HG02588 (cell line): ENCODE measurements around the gene STX1A.
"Not testable (repeated sequence)": the region's sequence is repeated elsewhere in the genome, so short reads cannot be mapped to it uniquely, and the experiment has no call there.

ENCODE experiments used
- ATAC-seq: cut with Tn5 transposase; IDR thresholded peaks from one replicate; pipeline ENCODE4 v1.9.1; 2021; ENCODE audit warnings: mild to moderate bottlenecking, moderate library complexity; ENCODE audit not compliant: unreplicated experiment

STX1A gene

DNA sequence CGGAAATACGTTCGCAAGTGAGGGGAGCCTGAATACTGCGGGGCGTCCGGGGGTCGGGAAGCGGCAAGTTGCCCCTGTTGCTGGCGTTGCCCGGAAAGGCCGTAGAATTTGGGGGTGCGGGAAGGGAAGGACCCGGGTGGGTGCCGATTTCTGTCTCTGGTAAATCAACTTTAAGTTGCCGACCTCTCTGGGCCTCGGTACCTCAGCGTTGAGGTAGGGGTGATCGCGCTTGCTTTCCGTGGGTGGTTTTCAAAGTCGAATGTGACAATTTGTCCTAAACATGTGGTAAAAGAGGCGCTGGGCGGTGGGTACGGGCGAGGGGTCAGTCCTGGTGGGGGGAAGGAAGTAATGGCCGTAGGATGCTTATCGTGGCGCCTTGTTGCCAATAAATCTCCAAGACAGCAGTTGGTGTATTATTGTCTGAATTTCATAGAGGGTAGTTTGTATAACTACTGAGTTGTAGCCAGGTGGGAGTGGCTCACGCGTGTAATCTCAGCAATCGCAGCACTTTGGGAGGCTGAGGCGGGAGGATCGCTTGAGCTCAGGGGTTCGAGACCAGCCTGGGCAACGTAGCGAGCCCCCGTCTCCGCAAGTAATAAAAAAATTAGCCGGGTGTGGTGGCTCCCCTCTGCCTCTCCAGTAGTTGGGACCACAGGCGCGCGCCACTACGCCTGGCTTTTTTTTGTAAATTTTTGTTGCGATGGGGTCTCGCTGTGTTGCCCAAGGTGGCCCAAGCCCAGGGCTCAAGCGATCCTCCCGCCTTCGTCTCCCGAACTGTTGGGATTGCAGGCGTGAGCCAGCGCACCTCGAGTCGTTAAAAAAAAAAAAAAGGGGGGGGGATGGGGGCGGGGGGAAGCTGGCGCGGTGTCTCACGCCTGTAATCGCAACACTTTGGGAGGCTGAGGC is 35.4 kb downstream of the STX1A start:
- no peak for ATAC-seq

DNA sequence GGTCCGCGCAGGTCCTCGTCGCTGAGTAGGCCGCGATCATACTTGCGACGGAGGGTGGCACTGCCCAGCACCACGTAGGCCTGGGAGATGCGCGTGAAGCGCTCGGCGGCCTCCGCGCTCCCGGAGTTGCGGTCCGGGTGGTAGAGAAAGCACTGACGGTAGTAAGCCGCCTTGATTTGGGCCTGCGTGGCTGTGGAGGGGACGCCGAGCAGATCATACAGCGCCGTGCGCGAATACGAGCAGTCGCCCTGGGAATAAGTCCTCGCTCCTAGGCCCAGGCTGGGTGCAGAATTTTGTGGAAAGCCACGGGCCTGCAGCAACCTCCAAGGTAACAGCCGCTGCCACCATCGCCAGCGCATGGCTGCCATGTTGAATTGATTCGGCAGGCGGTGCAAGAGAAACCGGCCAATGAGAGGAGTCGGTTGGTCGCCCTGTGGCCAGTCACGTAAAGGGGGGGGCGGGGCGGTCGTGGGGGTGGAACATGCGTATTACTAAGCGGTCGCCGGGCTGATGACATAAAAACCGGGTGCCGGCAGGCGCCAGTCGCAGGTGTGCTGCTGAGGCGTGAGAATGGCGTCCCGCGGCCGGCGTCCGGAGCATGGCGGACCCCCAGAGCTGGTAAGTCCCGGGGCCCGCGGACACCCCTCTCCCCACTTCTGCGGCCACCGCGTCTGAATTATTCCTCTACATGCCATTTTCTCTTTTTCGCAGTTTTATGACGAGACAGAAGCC is 36.2 kb downstream of the STX1A start, which contains the start of the genes BUD23 and DNAJC30:
Gene BUD23, plus strand, starts transcription at position 542 of the 732 bp plus-strand sequence. Its CDS starts 29 bp downstream, at position 571.
Gene DNAJC30, minus strand, starts transcription at position 398 of the 732 bp plus-strand sequence. Its CDS starts 30 bp downstream, at position 368.
- ATAC-seq = peak; percentile 88

DNA sequence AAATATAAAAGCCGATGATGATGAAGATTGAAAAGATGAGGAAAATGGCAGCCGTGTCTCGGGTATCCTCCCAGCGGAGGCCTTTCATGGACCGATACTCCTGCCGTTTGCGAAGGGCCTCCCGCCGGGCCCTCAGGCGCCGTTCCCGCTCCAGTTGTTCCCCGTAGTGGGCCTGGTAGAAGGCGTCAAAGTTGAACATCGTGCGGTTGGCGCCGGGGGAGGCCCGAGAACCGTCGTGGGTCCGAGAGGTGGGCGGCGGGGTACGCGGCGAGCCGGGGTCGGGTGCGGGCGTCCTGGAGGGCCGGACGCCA is 36.8 kb downstream of the STX1A start:
- no peak for ATAC-seq

DNA sequence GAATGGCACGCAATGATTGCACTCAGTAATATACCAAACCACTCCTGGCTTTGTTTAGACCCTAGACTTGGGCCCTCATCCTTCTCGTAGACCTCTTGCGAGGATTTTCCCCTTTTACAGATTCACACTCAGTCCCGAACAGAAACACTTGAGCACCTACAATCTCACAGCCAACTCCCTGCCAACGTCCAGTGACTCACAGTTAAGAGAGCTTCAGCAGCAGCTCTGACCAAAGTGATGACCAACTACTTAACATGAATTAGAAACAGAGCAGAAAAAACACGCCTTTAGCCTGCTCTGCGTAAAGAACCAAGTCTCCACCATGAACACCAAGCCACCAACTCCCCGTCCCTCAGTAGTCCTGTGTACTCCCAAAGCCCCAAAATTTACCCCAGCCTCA is 38.4 kb downstream of the STX1A start:
- no peak for ATAC-seq

DNA sequence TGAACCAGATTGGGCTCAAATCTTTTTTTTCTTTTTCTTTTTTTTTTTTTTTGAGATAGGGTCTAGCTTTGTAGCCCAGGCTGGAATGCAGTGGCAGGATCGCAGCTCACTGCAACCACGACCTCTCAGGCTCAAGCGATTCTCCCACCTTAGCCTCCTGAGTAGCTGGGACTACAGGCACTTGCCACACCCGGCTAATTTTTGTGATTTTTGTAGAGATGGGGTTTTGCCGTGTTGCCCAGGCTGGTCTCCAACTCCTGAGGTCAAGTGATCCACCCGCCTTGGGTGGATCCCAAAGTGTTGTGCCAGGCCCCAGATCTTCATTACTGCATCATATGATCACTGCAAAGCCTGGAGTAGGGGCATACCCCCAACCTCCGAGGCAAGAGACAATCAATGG is 39.0 kb downstream of the STX1A start:
- no peak for ATAC-seq

DNA sequence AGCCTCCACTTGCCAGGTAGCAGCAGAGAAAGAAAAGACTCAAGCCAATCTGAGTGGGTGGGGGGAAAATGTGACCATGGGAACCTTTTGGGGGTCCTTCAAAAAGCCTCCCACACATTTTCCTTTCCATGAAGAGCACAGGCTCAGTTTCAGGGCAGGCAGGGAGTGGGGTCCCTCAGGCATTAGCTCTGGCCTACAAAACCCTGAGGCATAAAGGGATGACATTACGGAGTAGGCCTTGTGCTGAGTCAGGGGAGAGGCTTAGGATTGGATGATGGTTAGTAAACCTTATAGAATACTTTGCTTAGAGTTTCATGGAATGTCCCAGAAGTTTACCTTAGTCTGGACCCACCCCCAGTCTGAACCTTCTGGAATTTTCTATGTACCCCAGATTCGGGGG is 39.8 kb downstream of the STX1A start:
- ATAC-seq = no peak

DNA sequence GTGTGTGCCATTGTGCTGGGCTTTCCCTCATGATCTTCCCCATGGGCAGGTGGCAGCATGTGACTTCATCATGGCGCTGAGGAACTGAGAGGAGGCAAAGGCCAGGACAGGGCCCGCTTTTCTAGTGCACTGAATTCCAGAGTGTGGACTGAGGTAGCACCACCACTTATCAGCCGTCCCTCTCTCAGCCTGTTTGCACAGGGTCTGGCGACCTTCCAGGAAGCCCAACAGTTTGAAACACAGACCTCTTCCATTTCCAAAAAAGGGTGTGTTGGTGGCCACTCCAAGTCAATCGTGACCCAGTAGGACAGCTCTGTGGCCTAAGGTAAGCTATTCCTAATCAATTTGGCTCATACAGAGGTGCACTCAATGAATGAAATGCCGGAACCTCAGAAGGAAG is 40.6 kb downstream of the STX1A start:
- ATAC-seq = no peak

DNA sequence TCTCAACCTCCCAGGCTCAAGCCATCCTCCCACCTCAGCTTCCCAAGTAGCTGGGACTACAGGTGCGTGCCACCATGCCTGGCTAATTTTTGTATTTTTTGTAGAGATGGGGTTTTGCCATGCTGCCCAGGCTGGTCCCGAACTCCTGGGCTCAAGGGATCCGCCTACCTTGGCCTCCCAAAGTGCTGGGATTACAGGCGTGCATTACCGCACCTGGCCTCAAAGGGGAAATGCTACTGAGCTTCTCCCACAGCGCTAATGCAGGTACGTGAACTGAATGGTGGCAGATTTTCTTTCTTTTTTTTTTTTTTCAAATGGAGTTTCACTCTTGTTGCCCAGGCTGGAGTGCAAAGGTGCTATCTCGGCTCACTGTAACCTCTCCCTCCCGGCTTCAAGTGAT is 43.4 kb downstream of the STX1A start:
- not testable (repeated sequence) for ATAC-seq

DNA sequence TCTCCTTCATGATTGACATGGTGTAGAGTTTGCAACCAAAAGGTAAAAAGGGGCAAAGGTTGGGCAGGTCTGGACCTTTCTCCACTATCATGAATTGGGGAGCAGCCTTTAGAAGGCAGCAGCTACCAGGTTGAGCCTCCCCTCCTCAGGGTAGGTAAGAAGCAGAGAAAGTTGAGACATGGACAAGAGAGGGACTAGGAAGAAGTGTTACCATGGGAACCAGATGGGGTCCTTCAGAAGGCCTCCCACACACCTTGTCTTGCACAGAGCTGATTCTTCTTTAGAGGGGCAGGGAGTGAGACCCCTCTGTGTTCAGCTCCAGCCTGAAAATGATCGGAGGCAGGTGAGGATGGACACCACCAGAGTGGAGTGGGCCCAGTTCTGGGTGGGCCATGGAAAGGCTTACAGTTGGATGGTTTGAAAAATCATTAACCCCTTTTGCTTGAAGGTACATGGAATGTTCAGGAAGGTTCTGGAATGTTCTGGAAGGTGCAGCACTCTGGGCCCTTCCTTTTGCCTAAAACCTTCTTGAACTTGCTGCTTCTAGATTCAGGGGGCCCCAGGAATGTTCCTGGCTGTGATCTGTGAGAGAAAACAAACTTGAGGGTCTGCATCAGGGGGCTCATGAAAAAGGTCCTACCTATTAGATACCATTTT is 44.9 kb downstream of the STX1A start:
- no peak for ATAC-seq

DNA sequence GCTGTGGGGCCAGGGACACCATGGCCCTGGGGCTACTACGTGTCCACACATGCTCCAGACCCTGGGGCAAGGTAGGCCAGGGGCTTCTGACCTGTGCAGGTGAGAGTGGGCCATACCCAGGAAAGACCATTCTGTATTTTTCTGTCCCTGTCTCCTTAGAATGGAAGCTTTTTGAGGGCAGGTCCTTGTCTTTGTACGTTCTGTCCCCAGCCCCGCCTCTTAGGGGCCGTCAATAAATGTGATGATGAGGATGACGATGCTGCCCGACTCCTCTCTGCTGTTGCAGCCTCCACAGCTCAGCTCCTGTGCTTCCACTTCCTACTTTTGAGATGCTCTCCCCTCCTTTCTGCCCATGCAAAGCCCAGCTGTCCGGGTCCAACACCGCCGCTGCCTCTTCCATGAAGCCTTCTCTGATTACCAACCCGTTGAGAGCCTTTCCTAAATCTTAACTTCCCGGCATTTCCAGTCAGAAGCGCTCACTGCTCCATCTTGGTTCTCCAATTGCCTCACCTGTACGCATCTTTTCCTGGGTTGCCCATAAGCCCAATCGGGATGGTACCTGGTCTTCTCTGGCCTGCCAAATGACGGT is 47.5 kb downstream of the STX1A start:
- ATAC-seq = no peak

DNA sequence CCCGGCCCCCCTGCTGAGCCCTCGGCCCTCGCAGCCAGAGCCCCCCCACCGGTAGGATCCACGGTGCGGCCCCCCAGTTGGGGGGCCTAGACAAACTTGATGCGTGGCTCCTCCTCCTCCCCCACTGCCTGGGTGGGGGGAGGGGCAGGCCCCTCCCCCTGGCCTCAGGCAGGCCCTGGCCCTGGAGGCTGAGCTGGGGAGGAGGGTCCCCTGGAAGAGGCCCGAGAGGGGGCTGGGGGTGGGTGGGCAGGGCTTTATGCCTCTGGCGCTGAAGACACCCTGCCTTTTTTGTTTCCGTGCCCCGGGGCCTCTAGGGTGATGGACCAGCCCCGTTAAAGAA is 48.2 kb downstream of the STX1A start:
- ATAC-seq = no peak

DNA sequence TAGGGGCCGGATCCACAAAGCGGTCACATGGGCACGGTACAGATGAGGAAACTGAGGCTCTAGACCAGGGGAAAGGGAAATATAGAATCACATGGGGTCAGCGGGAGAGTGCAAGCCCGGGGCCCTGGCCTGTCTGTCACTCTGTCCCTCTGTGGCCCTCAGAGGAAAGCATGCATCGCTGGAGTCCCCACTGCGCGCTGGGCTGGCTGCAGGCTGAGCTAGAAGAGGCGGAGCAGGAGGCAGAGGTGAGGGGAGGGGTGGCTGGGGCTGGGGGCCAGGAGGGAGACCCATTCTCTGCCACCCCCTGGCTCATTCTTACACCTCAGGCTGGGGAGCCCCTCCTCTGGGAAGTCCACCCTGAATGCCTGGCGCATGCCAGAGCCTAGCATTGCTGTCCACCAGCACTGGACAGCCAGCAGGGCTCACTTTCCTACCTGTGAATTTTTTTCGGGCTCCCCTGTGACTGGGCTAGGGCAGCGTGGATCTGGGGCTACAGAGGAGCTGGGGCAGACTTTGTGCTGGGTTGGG is 49.5 kb downstream of the STX1A start:
- ATAC-seq = no peak

DNA sequence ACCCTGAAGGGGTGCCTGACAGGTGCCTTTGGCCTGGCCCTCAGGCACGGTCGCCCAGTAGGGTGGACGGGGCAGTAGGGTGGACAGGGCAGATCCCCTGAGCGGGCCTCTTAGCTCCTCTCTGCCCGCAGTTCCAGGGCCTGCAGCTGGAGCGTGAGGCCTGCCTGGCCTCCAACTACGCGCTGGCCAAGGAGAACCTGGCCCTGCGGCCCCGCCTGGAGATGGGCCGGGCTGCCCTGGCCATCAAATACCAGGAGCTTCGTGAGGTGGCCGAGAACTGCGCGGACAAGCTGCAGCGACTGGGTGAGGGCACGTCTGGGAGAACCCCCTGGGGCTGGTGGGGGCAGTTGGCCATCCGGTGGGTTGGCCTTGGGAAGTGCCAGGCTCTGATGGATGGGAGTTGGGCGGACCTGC is 50.2 kb downstream of the STX1A start:
- ATAC-seq = no peak

DNA sequence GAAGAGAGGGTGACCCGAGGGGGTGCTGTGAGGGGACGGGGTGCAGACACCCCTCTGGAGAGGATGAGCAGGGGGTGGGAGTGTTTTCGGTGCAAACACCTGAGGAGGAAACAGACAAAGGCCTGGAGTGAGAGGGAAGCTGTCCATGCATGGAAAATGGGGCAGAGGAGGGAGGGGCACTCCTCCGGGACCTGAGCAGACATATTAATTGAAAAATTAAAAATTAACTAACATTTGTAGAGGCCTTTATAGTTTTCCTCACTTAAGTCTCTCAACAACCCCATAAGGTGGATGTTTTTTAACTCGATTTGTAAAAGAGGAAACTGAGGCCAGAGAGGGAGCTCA is 50.6 kb downstream of the STX1A start:
- ATAC-seq = no peak

DNA sequence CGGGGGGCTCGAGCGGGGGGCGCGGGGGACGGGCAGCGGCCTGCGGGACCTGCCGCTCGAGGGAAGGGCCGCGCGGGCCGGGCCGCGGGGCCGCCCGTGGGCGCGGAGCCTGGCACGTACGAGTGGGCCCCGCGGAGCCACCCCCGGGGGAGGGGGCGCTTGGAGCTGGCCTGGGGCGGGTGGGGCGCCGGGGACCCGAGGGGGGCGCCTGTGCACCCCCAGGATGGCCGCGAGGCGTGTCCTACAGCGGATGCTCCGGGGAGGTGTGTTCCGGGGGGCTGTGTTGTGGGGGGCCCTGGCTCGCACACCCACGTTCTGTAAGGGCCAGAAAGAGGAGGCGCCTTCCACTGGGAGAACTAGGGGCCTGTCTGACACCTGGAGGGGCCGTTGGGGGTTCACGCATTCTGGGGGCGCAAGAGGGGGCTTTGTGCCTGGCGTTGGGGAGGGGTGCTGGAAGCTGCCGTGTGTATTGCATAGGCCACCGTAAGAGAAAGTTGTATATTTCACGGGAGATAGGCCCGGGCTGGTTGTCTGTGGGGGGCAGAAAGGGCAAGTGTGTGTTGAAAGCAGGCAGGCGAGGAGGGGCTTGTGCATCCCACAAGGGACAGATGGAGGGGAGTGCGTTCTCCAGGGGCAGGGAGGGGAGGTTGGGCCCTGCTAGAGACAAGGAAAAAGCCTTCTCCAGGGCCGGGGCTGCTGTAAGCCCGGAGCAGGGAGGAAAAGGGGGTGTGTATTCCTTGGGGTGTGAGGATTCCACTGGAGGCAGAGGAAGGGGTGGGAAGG is 51.2 kb downstream of the STX1A start:
- peak; percentile 3 for ATAC-seq

DNA sequence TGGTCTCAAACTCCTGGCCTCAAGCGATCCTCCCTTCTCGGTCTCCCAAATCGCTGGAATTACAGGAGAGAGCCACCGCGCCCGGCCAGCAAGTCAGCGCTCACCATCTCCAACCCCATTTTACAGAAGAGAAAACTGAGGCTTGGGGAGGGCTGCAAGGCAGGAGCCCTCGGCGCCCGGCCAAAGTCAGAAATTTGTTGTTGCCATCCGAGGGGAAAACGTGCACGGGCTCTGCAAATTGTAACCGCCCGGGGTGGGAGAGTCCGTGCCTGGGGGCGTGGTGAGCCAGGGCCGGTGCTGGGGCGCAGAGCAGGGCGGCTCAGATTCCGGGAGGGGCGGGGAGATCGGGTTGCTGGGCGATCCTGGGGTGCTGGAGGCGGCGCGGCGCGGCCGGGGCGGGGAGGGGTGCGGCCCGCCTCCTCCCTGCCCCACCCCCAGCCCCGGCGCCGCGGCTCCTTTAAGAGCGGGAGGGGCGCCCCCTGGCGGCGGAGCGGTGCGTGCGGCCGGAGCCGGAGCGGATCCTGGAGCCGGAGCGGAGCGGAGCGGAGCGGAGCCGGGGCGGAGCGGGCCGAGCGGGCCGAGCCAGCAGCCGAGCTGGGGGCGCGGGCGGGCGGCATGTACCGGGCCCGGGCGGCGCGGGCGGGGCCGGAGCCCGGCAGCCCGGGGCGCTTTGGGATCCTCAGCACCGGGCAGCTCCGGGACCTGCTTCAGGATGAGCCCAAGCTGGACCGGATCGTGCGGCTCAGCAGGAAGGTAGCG is 51.9 kb downstream of the STX1A start, which contains the start of gene VPS37D:
Gene VPS37D, plus strand, starts transcription at position 488 of the 759 bp plus-strand sequence. Its CDS starts 128 bp downstream, at position 616.
- peak; percentile 92 for ATAC-seq

DNA sequence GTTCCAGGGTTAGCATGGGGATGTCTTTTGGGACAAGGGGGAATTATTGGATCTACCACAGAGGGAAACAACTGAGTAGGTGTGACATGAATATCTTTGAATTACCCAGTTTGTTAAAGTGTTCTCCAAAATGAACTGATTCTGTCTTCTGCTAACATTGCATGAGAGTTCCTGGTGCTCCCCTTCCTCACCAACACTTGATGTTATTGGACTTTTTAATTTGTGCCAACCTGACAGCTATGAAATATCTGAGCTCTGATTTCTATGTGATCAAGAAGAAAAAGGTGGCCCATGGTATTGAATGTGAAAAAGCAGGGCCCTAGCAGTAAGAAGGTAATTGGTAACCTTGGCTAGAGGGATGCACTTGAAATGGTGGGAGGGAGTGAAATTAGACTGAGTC is 56.4 kb downstream of the STX1A start:
- no peak for ATAC-seq

DNA sequence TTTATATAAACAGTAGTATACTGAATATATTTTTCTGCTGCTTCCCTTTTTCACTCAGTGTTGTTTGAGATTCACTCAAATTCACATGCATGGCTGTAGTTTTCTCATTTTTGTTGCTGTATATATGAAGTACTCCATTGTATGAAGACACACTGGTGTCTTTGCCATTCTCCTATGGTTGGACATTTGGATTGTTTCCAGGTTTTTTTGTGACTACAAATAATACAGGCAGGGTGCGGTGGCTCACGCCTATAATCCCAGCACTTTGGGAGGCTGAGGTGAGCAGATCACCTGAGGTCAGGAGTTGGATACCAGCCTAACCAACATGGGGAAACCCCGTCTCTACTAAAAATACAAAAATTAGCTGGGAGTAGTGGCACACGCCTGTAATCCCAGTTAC is 58.9 kb downstream of the STX1A start:
- ATAC-seq = not testable (repeated sequence)

DNA sequence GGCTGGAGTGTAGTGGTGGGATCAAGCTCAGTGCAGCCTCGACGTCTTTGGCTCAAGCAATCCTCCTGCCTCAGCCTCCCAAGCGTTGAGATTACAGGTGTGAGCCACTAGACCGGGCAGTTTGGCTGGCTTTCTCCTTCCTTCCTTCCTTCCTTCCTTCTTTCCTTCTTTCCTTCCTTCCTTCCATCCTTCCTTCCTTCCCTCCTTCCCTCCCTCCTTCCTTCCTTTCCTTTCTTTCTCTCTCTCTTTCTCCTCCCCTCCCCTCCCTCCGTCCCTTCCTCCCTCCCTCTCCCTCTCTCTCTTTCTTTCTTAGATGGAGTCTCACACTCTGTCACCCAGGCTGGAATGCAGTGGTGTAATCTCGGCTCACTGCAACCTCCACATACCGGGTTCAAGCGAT is 59.5 kb downstream of the STX1A start:
- no peak for ATAC-seq
